Cerebellar nuclear complex (tissue), 1 donor: ENCODE measurements around the gene AKT2.

Source experiments
- DNase-seq, 2 experiments: peaks; one replicate each; lab custom pipeline; 2025; lab: John Stamatoyannopoulos, UW

AKT2 gene

DNA sequence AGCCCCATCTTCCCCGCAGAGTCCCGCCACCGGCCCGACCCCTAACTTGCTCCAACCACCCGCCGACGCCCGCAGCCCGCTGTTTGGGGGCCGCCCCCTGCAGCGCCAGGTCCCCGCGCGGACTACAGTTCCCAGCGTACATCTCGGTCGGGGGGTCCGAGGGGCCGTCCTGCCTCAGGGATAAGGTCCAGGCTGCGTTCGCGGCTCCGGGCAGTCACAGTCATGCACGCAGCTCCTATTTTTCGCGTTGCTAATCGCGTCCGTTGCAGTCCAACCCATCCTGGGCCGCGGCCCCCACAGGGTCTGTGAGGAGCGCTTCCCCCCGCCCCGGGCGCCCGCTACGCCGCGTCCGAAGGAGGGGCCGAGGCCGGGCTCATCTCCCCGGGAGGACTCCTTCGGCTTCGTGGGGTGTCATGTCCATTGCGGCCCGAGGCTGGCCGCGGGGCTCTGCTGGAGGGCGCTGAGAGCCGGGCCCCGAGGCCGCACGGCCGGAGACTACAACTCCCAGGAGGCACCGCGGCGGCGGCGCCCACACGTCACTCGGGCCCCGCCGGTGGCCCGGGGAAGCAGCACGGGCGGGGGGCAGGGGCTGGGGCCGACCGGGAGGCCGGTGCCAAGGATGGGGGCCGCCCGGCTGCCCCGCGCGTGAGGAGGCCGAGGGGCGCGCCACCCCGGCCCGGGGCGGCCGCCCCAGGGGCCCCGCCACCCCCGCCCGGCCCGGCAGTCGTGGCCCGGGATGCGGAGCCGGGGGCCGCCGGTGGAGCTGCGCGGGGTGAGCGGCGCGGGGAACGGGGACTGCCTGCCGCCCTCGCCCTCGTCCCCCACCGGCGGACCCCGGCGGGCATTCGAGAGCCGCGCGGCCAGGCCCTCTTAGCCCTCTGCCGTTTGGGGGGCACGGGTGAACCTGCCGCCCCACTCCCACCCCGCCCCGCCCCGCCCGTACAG, 94.0 kb downstream of the AKT2 start, which contains the start of gene MAP3K10:
TSS of gene MAP3K10 (plus strand) at position 536 of the 945 bp plus-strand sequence. CDS start 606 bp downstream, outside the sequence.
- DNase-seq, result peak in 1 of 2 experiments; percentile 44

DNA sequence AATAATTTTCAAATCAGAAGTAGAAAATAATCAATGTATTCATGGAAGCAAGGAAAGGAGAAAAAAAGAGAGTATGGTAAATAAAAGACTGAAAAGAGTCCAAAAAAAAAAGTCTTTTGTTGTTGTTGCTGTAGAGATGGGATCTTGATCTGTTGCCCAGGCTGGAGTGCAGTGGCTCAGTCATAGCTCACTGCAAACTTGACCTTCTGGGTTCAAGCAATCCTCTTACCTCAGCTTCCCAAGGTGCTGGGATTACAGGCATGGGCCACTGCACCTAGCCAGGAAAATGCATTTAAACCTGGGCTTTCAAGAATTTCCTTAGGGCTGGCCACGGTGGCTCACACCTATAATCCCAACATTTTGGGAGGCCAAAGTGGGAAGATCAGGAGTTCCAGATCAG, 100.9 kb downstream of the AKT2 start:
- DNase-seq, result no peak
